Brain microvascular endothelial cell (primary cell): ENCODE data around the gene PPP1CB.
A peak's percentile ranks its signal among the peaks of the same experiment; 100 is the strongest.

Source experiments
- DNase-seq: peaks from one replicate; pipeline ENCODE4 v3.0.0-alpha.2; 2020
- H3K27ac ChIP-seq: fragments of 250-450 bp; sonication (Bioruptor Pico); 2 replicates; pipeline ENCODE4 v1.5.1; 2020; ENCODE audit warnings: mild to moderate bottlenecking, moderate library complexity
- H3K27me3 ChIP-seq: fragments of 250-450 bp; sonication (Bioruptor Pico); replicated peaks from 2 replicates; pipeline ENCODE4 v1.5.1; 2020; ENCODE audit warnings: mild to moderate bottlenecking
- H3K36me3 ChIP-seq: fragments of 250-450 bp; sonication (Bioruptor Pico); replicated peaks from 2 replicates; pipeline ENCODE4 v1.5.1; 2020; ENCODE audit warnings: mild to moderate bottlenecking
- H3K4me3 ChIP-seq: 2 replicates; pipeline ENCODE4 v1.5.1; 2011; ENCODE audit warnings: low read depth, mild to moderate bottlenecking, control low read depth, low read length, moderate library complexity
- CTCF ChIP-seq: IDR thresholded peaks from 2 replicates; pipeline ENCODE4 v1.5.1; 2011; ENCODE audit warnings: low read depth, mild to moderate bottlenecking, moderate library complexity, low read length, control low read depth, inconsistent platforms; ENCODE audit errors: missing control alignments
- in situ Hi-C: cut with HindIII; loops from 2 replicates; pipeline ENCODE4 v1.10.0; 2017; ENCODE audit warnings: low sequenced_read_pairs, low pct_ligation_motif_present

The PPP1CB gene

GRCh38 chr2:28824870-28825269 lies 73.2 kb downstream of the PPP1CB start:
- no peak for DNase-seq
- H3K27me3 ChIP-seq: no peaks in the 10 kb centered on the region
- in situ Hi-C loops: no loop called here
- H3K36me3 ChIP-seq: no peaks in the 10 kb centered on the region
- H3K4me3 ChIP-seq: no peak overlapping the region
- TF ChIP-seq CTCF: no peak
- H3K27ac ChIP-seq: no peak overlapping the region

- no peak for DNase-seq
- TF ChIP-seq CTCF: no peak
- no peaks in the 10 kb centered on the region for H3K27me3 ChIP-seq
- H3K4me3 ChIP-seq: no peak overlapping the region
- no peak overlapping the region for H3K27ac ChIP-seq
- in situ Hi-C loops: no loop called here
- H3K36me3 ChIP-seq: no peaks in the 10 kb centered on the region
These were observed 76.8 kb downstream of the PPP1CB start for GRCh38 chr2:28828382-28828781.

GRCh38 chr2:28833740-28834470 lies 82.3 kb downstream of the PPP1CB start:
- DNase-seq: no peak
- Histone ChIP-seq H3K27ac (no peak overlapping the region), H3K27me3 (no peaks in the 10 kb centered on the region), H3K36me3 (no peaks in the 10 kb centered on the region), H3K4me3 (no peak overlapping the region)
- in situ Hi-C loops: no loop called here
- TF ChIP-seq CTCF: no peak

- no peak for TF ChIP-seq CTCF
- H3K4me3 ChIP-seq: no peak overlapping the region
- no peaks in the 10 kb centered on the region for H3K27me3 ChIP-seq
- in situ Hi-C loops: no loop called here
- peak; percentile 16 for DNase-seq
- H3K27ac ChIP-seq: no peak overlapping the region
- H3K36me3 ChIP-seq: no peaks in the 10 kb centered on the region
These were observed 84.2 kb downstream of the PPP1CB start for GRCh38 chr2:28835781-28836180.

- no peak for TF ChIP-seq CTCF
- in situ Hi-C loops: no loop called here
- no peak overlapping the region for H3K4me3 ChIP-seq
These were observed 87.3 kb downstream of the PPP1CB start for GRCh38 chr2:28838971-28839370.

GRCh38 chr2:28842042-28842441 lies 90.4 kb downstream of the PPP1CB start:
- TF ChIP-seq CTCF: no peak
- H3K27me3 ChIP-seq: no peaks in the 10 kb centered on the region
- in situ Hi-C loops: no loop called here
- H3K27ac ChIP-seq: no peak overlapping the region
- no peaks in the 10 kb centered on the region for H3K36me3 ChIP-seq
- H3K4me3 ChIP-seq: no peak overlapping the region
- no peak for DNase-seq

More at GRCh38 chr2:28838971-28839370, 87.3 kb downstream of the PPP1CB start:
- H3K27me3 ChIP-seq: no peaks in the 10 kb centered on the region
- no peak for DNase-seq
- no peak overlapping the region for H3K27ac ChIP-seq
- no peaks in the 10 kb centered on the region for H3K36me3 ChIP-seq
